ENCODE measurements around the gene CUZD1. TPM values are rescaled to one million over a fixed set of nuclear protein-coding genes. Genes with fewer than 3 reads are reported as not detected.
"Not testable (repeated sequence)": the region's sequence is repeated elsewhere in the genome, so short reads cannot be mapped to it uniquely, and the experiment has no call there.

Gene CUZD1
- total and polyA plus RNA-seq, 5 experiments from 2014 or later: 0.50 to 4.1 (median 0.83) TPM

DNA sequence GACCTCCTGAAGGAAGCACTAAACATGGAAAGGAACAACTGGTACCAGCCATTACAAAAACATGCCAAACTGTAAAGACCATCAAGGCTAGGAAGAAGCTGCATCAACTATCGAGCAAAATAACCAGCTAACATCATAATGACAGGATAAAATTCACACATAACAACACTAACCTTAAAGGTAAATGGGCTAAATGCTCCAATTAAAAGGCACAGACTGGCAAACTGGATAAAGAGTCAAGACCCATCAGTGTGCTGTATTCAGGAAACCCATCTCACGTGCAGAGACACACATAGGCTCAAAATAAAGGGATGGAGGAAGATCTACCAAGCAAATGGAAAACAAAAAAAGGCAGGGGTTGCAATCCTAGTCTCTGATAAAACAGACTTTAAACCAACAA lies 23.1 kb upstream of the CUZD1 start:
- POLR2A ChIA-PET, H3K27me3 Mint-ChIP-seq, H3K27ac Mint-ChIP-seq, H3K4me3 Mint-ChIP-seq, ATAC-seq, DNase-seq: not testable (repeated sequence)
- Mint-ChIP-seq H3K36me3 (peaks cover 3 to 12% (median 12%) of the 10 kb centered on the region in 3 donors), H3K9me3 (peaks cover 0 to 19% (median 4%) of the 10 kb centered on the region in 9 donors), H3K4me1 (peaks cover 18 to 44% (median 38%) of the 10 kb centered on the region in 4 donors)

DNA sequence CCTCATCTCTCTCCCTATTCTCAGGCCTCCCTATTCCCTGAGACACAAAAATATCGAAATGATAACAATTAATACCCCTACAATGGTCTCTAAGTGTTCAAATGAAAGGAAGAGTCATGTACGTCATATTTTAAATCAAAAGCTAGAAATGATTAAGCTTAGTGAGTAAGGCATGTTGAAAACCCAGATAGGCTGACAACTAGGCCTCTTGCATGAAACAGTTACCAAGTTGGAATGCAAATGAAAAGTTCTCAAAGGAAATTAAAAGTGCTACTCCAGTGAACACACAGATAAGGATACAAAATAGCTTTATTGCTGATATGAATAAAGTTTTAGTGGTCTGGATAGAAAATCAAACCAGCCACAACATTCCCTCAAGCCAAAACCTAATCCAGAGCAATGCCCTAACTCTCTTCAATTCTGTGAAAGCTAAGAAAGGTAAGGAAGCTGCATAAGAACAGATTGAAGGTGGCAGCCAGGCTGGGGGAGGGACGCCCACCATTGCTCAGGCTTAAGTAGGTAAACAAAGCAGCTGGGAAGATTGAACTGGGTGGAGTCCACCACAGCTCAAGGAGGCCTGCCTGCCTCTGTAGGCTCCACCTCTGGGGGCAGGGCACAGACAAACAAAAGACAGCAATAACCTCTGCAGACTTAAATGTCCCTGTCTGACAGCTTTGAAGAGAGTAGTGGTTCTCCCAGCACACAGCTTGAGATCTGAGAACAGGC lies 21.3 kb upstream of the CUZD1 start:
- Mint-ChIP-seq H3K4me3 (peak overlapping the region in 2 of 10 donors; percentile 13 to 41), H3K9me3 (peaks cover 0 to 15% (median 1%) of the 10 kb centered on the region in 9 donors), H3K4me1 (peaks cover 20 to 51% (median 44%) of the 10 kb centered on the region in 4 donors), H3K27ac (peak overlapping the region in 1 of 10 donors; percentile 33)
- not testable (repeated sequence) for ATAC-seq, H3K36me3 Mint-ChIP-seq, H3K27me3 Mint-ChIP-seq, DNase-seq
- POLR2A ChIA-PET: interaction anchor here (1.0 kb wide), 1 partner anchor 13 kb away, joined by 3 read pairs; the partner anchor contains the start of gene FAM24B

DNA sequence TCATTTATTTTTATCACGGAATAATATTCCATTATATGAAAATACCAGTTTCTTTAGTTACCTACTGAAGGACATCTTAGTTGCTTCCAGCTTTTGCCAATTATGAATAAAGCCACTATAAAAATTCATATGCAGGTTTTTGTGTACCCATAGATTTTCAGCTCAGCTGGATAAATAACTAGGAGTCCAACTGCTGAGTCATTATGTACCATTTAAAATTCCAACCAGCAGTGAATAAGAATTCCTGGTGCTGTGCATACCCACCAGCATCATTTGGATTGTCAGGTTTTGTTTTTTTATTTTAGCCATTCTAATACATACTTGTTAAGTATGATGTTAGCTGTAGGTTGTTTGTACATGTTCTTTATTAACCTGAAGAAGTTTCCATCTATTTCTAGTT lies 19.2 kb upstream of the CUZD1 start:
- Mint-ChIP-seq H3K36me3 (peaks cover 0 to 8% (median 4%) of the 10 kb centered on the region in 3 donors), H3K4me1 (peaks cover 22 to 49% (median 46%) of the 10 kb centered on the region in 4 donors), H3K4me3 (no peak overlapping the region), H3K27ac (no peak overlapping the region), H3K9me3 (peaks cover 0 to 11% (median 0%) of the 10 kb centered on the region in 9 donors), H3K27me3 (no peaks in the 10 kb centered on the region)
- DNase-seq (no peak), ATAC-seq (no peak)
- POLR2A ChIA-PET: no interaction called here

DNA sequence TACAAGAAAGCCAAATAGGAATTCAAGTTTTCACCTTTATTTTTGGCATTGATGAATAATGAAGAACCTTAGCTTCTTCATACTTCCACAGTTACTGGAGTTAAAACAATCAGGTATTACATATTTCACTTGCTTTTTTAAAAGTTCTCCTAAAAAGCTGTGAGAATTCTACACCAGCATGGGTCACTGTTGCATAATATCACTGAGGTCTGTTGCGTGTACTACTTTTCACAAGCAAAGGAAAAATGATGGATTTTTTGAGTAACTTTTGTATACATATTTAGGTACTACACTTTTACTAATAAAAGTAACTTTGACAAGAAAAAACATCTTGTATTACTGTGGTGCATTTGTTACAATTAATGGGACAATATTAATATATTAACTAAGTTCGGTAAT lies 18.5 kb upstream of the CUZD1 start:
- H3K4me1 Mint-ChIP-seq: peaks cover 16 to 42% (median 40%) of the 10 kb centered on the region in 4 donors
- peaks cover 0 to 6% (median 0%) of the 10 kb centered on the region in 9 donors for H3K9me3 Mint-ChIP-seq
- H3K36me3 Mint-ChIP-seq: peaks cover 0 to 9% (median 2%) of the 10 kb centered on the region in 3 donors
- H3K27me3 Mint-ChIP-seq: no peaks in the 10 kb centered on the region
- ATAC-seq (no peak), DNase-seq (no peak)
- no peak overlapping the region for H3K27ac Mint-ChIP-seq
- POLR2A ChIA-PET: no interaction called here
- H3K4me3 Mint-ChIP-seq: no peak overlapping the region

DNA sequence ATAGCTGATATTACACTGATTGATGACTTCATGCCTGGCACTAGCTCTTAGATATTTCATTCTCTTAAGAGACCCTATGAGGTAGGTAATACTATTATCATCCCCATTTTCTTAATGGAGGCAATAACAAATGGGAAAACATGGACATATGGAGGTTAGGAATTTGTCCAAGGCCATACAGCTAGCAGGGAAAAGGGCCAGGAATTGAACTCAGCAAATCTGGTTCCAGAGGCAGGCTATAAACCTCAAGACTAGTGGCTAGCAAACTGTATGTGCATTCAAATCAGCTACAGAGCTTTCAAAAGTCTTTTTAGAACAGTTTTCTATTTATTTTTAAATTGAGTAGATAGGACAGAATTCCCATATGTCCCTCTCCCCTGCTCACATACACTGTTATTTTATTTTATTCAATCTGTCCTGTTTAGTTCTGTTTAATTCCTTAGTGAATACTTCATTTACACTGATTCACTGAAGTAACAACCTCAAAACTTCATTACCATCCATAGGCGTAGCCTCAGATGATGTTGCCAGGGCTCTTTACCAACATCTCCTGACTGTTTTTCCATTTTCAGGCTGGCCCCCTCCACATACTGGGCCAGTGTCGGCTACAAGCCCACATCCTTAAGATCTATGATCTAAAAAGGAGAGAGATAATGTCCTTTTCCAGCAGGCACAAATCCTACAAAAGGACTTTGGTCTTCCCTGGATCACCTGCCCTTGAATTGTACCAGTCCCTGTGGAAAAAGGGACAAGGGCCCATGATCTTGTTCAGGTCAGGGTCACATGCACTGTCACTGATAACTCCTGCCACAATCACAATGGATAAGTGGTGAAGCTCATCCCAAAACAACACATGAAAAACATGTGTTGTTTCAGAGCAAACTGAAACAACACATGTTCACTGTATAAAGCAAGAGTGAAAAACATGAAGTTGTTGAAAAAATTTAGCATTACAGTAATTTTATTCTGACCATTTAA lies 17.8 kb upstream of the CUZD1 start:
- Mint-ChIP-seq H3K27me3 (no peaks in the 10 kb centered on the region), H3K36me3 (peaks cover 0 to 15% (median 5%) of the 10 kb centered on the region in 3 donors), H3K4me3 (no peak overlapping the region), H3K9me3 (peaks cover 0 to 6% (median 0%) of the 10 kb centered on the region in 9 donors), H3K4me1 (peaks cover 18 to 40% (median 38%) of the 10 kb centered on the region in 4 donors), H3K27ac (no peak overlapping the region)
- no peak for ATAC-seq
- no peak for DNase-seq
- POLR2A ChIA-PET: no interaction called here

DNA sequence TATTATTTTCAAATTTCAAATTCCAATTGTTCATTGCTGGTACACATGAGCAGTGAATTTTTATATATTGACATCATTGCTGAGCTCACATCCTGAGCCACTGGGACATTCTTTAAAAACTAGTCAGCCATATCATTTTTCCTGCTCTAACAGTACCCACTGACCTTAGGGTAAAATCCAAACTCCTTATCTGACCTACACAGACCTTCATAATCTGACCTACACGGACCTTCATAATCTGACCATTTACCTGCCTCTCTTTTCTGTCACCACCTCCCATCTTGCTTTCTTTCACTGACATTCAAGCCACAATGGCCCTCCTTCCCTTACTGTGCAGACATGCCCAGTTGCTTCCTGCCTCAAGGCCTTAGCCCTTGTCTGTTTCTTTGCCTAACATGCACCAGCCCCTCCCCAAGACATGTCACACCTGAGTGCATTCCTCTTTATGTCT lies 16.1 kb upstream of the CUZD1 start:
- peaks cover 0 to 2% (median 0%) of the 10 kb centered on the region in 9 donors for H3K9me3 Mint-ChIP-seq
- H3K36me3 Mint-ChIP-seq: peaks cover 0 to 16% (median 5%) of the 10 kb centered on the region in 3 donors
- H3K4me1 Mint-ChIP-seq: peaks cover 13 to 24% (median 23%) of the 10 kb centered on the region in 4 donors
- POLR2A ChIA-PET: no interaction called here
- DNase-seq (no peak), ATAC-seq (no peak)
- no peak overlapping the region for H3K4me3 Mint-ChIP-seq
- H3K27me3 Mint-ChIP-seq: no peaks in the 10 kb centered on the region
- no peak overlapping the region for H3K27ac Mint-ChIP-seq

DNA sequence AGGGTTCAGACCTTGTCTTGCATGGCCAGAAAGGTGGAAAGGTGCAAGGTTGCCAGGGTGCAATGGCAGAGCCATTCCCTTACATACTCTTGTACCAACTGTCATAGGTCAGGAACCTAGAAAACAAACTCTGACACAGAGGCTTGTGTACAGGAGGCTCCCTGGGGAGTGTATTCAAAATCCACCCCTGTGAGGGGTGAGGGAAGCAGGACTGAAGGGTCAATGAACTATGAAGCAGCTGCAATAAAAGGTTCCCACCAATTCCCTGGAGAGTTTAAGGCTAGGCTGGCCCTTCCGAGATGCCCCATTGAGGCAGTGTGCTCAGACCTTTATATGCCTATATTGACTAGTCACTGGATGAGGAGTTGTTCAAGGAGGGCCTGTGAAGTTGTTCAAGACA lies 13.9 kb upstream of the CUZD1 start:
- ATAC-seq: no peak
- Mint-ChIP-seq H3K4me3 (no peak overlapping the region), H3K9me3 (peaks cover 0 to 2% (median 0%) of the 10 kb centered on the region in 9 donors), H3K27me3 (no peaks in the 10 kb centered on the region), H3K27ac (no peak overlapping the region), H3K4me1 (peaks cover 9 to 25% (median 13%) of the 10 kb centered on the region in 4 donors), H3K36me3 (peaks cover 0 to 26% (median 22%) of the 10 kb centered on the region in 3 donors)
- POLR2A ChIA-PET: no interaction called here
- DNase-seq: no peak

DNA sequence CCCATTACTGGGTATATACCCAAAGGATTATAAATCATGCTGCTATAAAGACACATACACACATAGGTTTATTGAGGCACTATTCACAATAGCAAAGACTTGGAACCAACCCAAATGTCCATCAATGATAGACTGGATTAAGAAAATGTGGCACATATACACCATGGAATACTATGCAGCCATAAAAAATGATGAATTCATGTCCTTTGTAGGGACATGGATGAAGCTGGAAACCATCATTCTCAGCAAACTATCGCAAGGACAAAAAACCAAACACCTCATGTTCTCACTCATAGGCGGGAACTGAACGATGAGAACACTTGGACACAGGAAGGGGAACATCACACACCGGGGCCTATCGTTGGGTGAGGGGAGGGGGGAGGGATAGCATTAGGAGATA lies 12.4 kb upstream of the CUZD1 start:
- H3K27me3 Mint-ChIP-seq, DNase-seq, H3K9me3 Mint-ChIP-seq, H3K4me3 Mint-ChIP-seq, POLR2A ChIA-PET, ATAC-seq: not testable (repeated sequence)
- peak overlapping the region in 1 of 10 donors; percentile 57 for H3K27ac Mint-ChIP-seq
- peaks cover 4 to 40% (median 34%) of the 10 kb centered on the region in 3 donors for H3K36me3 Mint-ChIP-seq
- peaks cover 10 to 28% (median 14%) of the 10 kb centered on the region in 4 donors for H3K4me1 Mint-ChIP-seq

DNA sequence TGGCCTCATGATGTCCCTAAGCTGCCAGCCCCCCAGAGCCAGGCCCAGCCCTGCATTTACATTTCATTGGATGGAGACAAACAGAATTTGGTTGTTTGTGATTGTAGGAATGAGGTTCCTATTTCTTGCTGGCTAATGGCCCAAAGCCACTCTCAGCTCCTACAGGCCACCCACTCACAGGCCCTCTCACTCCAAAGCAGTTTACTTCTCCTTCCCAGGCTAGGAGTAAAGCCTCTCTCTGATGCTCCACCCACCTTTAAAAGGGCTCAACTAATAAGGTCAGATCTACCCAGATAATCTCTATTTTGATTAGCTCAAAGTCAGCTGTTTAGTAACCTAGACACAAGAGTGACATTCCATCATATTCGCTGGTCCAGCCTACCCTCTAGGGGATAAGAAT lies 11.2 kb upstream of the CUZD1 start:
- POLR2A ChIA-PET: no interaction called here
- H3K4me3 Mint-ChIP-seq: no peak overlapping the region
- H3K27me3 Mint-ChIP-seq: no peaks in the 10 kb centered on the region
- H3K36me3 Mint-ChIP-seq: peaks cover 9 to 51% (median 44%) of the 10 kb centered on the region in 3 donors
- no peak for DNase-seq
- no peak for ATAC-seq
- H3K9me3 Mint-ChIP-seq: peaks cover 0 to 2% (median 0%) of the 10 kb centered on the region in 9 donors
- peaks cover 5 to 23% (median 12%) of the 10 kb centered on the region in 4 donors for H3K4me1 Mint-ChIP-seq
- H3K27ac Mint-ChIP-seq: no peak overlapping the region

DNA sequence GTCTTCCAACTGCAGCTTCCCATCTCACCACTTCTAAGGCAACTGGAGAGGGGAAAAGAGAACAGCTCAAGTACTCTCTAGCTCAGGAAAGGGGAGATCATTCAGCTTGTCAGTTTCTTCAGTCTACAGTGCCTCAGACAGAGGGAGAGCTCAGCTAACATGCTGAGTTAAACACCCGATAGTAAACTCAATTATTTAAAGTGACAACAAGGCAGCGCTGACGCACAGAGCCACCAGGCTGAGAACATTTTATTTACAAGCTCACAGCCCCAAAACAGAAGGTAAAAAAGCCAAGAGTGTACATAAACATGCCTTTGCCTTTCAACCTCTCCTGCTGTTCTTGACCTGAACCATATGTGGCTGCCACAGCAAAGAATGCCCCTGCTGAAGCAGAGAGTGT lies 10.1 kb upstream of the CUZD1 start:
- H3K9me3 Mint-ChIP-seq: peaks cover 0 to 2% (median 0%) of the 10 kb centered on the region in 9 donors
- H3K4me3 Mint-ChIP-seq: no peak overlapping the region
- no peak for ATAC-seq
- H3K36me3 Mint-ChIP-seq: peaks cover 9 to 54% (median 54%) of the 10 kb centered on the region in 3 donors
- H3K27me3 Mint-ChIP-seq: no peaks in the 10 kb centered on the region
- peak overlapping the region in 1 of 10 donors; percentile 54 for H3K27ac Mint-ChIP-seq
- POLR2A ChIA-PET: no interaction called here
- H3K4me1 Mint-ChIP-seq: peaks cover 0 to 19% (median 9%) of the 10 kb centered on the region in 4 donors
- DNase-seq: no peak

DNA sequence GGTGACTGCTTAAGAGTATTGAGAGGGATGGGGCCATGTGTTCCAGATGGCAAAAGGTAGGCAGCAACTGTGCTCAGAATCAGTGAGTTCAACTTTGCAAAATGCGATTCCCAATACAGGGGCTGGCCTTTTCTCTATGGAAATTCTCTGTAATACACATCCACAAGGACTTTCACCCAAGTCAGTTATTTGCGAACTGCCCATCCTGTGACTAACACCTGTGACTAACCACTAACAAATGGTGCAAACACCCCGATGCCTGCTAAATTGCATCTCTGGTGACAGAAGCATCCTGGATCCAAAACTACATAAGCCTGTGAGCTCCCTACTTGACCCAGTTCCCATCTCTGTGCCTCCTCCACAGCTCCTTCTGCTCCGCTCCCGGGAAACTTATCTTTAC lies 9.0 kb upstream of the CUZD1 start:
- ATAC-seq (no peak), DNase-seq (no peak)
- Mint-ChIP-seq H3K27ac (peak overlapping the region in 1 of 10 donors; percentile 38), H3K27me3 (no peaks in the 10 kb centered on the region), H3K4me3 (no peak overlapping the region), H3K9me3 (peaks cover 0 to 2% (median 0%) of the 10 kb centered on the region in 9 donors), H3K4me1 (peaks cover 0 to 19% (median 9%) of the 10 kb centered on the region in 4 donors), H3K36me3 (peaks cover 9 to 65% (median 62%) of the 10 kb centered on the region in 3 donors)
- POLR2A ChIA-PET: no interaction called here

DNA sequence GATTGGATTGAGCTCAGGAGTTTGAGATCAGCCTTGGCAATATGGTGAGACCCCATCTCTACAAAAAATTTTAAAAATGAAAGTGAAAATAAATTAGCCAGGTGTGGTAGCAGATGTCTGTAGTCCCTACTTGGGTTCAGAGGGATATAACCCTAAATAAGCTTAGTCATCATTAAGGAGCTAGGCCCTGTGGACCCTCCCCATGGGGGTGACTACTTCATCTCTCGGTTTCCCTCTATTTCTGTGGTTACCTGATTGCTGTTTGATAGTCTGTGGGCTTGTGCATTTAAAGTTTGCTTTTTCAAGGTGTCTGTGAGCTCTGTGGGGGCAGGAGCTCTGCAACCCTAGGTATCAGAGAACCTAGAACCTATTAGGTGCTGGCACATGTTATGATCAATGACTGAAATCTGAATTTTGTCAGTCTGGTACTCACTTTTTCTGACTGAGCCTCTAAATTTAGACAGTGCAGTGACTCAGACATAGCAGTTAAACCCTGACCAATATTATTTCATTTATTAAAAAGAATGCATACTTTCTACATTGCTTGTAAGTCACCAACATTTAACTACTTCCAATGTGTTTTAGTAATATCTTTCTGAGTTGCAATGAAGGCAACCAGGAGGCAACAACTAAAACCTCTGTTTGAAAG lies 8.1 kb upstream of the CUZD1 start:
- no peak overlapping the region for H3K4me3 Mint-ChIP-seq
- peaks cover 0 to 19% (median 8%) of the 10 kb centered on the region in 4 donors for H3K4me1 Mint-ChIP-seq
- POLR2A ChIA-PET: no interaction called here
- peaks cover 9 to 63% (median 57%) of the 10 kb centered on the region in 3 donors for H3K36me3 Mint-ChIP-seq
- ATAC-seq (no peak), DNase-seq (no peak)
- peaks cover 0 to 2% (median 0%) of the 10 kb centered on the region in 9 donors for H3K9me3 Mint-ChIP-seq
- peak overlapping the region in 2 of 10 donors; percentile 8 to 25 for H3K27ac Mint-ChIP-seq
- H3K27me3 Mint-ChIP-seq: no peaks in the 10 kb centered on the region

All from naive thymus-derived CD8-positive, alpha-beta T cell (primary cell).